Upper lobe of left lung (tissue), 4 donors: ENCODE results near the gene HOMEZ.
"Not testable (repeated sequence)": the region's sequence is repeated elsewhere in the genome, so short reads cannot be mapped to it uniquely, and the experiment has no call there.

Source experiments
- CTCF ChIP-seq, 6 experiments: fragments of 450-650 bp in 4 of 6; fragments of 200-600 bp in 2 of 6; sonication (generic) in 2 of 6; IDR thresholded peaks; one replicate each; pipeline ENCODE4 v1.5.1; 2016 to 2019; ENCODE audit warnings: antibody characterized with exemption in 6 of 6
- POLR2AphosphoS5 ChIP-seq, 2 donors: sonication (generic); formaldehyde crosslinking; IDR thresholded peaks; one replicate each; pipeline ENCODE4 v1.5.1; 2017; ENCODE audit warnings: antibody characterized with exemption in 2 of 2

GRCh38 chr14:23232241-23232808 is 53.6 kb downstream of the HOMEZ start:
- TF ChIP-seq CTCF, POLR2AphosphoS5 (IDR thresholded peaks at IDR 0.05): not testable (repeated sequence)
